HTR-8/SVneo (cell line): ENCODE data around the gene DNAH9.
"Not testable (repeated sequence)": the region's sequence is repeated elsewhere in the genome, so short reads cannot be mapped to it uniquely, and the experiment has no call there.

ENCODE experiments used
- DNase-seq: peaks from one replicate; pipeline ENCODE4 v3.0.0; 2011; ENCODE audit warnings: low spot score, mixed read lengths; ENCODE audit not compliant: insufficient read length
- FAIRE-seq: peaks from 2 replicates; lab custom pipeline; 2011; peaks lifted over from hg19 to GRCh38; lab: Jason Lieb, UNC

The DNAH9 gene

DNA sequence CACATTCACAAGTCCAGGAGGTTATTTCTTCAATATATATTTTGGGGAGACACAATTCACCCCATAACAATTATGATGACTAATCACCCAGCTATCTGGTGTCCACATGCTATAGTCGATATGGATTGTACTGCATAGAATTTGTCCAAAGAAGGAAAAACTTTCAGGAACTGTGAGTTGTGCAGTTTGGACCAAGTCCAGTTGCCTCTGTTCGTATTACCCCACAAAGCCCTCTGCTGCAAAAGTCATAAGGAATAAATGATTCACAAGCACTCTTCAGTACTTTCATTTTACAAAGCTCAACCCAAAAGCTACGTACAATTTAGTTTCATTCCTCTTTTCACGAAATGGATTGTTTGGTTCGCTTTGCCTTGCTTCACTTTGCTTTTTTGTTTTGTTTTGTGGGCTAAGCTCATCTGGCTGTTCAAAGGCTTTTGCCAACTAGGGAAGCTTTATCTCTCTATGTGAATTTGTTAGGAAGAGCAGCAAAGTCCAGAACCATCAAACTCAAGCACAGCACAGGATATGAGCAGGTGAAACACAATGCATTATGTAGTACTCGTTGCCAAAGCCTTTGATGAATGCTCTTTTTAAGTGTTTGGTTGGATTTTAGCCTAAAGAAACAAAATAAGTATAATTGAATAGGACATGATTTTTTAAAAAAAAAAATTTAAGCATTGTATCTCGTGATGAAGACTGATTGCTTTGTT, 300.4 kb downstream of the DNAH9 start:
- FAIRE-seq (no peak), DNase-seq (no peak)

DNA sequence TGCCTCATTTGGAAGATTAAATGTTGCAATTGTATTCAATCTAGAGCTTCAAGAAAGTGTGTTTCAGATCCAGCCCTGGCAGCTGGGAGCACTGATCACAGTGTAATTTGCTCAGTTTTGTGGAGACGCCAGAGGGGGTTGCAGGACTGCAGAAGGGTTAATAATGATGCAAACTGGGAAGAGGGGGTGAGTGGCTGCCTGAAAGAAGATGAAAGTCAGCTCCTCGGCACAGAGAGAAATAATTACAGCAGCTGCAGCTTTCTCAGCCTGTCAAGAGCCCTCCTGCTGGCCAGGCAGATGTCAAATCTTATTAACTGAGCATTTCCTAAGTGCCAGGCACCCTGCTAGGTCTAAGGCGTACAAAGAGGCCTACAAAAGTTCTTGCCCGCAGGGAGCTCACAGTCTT, 301.3 kb downstream of the DNAH9 start:
- DNase-seq (no peak), FAIRE-seq (no peak)

DNA sequence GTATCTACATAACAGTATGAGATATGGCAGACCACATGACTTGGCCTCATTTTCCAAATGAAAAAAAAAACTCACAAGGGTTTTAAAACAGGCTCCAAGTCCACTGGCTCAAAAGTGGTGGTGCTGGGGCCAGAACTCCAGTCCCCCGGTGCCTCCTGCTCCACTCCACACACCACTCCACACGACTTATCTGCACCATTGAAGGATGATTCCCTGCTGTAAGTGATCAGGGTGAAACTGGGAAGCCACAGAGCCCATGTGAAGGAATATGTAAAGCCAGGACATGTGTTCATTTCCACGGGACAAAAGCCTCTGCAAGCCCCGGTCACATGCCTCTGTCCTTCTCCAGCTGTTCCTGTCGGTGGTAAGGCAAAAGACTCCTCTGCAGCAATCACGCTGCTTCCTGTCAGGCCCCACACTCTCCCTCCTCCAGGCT, 301.8 kb downstream of the DNAH9 start:
- no peak for FAIRE-seq

DNA sequence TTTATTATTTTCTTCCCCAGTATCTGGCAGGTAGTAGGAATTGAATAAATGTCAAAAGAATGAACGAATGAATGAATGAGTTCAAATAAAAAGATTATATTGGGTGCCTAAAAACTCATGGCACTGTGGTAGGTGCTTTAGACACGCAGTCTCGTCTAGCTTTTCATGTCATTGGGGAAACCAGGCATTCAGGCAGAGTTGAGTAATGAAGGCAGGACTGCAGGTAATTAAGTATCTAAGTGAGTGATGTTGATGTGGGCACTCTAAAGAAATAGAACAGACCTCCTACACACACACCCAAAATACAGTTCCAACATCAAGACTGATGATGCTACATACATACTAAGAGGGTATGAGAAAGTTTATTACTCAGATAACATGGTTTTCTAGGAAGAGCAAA, 302.4 kb downstream of the DNAH9 start:
- no peak for FAIRE-seq
- no peak for DNase-seq

More for the DNA sequence above, 301.8 kb downstream of the DNAH9 start:
- no peak for DNase-seq

DNA sequence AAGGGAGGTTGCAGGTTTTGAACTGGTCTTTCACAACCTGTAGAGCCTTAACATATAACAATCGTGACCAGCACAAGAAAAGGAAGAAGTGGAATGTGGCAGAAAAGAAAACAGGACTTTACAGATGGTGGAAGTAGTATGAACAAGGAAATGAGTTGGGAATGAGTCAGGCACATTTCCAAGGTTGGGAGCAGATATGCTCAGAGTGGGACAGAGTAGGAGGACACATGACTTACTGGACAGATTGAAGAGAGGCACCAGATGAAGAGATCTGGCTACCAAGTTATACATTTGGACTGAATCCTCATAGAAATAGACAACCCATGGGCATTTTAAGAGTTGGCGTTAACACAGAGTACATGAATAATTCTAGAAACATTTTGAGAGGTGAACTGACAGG, 303.7 kb downstream of the DNAH9 start:
- FAIRE-seq (no peak), DNase-seq (no peak)

DNA sequence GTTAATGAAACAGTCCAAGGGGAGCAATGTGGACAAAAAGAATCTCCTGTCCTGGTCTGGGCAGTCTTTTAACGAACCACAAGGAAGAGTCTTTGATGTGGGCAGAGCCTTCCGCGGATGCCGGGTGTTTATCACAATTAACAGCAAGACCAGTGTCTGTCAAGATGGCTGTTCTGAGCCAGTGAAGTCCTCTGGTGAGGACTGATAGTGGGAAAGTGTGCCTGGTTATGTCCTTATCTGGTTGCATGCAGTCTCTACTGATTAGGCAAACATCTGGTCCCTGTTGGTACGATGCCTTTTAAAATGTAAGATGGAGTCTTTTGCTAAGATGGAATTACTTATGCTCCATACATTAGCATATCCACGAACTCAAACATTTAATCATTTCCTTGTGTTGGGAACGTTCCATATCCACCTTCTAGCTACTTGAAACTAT, 310.5 kb downstream of the DNAH9 start:
- no peak for FAIRE-seq
- DNase-seq, result no peak

DNA sequence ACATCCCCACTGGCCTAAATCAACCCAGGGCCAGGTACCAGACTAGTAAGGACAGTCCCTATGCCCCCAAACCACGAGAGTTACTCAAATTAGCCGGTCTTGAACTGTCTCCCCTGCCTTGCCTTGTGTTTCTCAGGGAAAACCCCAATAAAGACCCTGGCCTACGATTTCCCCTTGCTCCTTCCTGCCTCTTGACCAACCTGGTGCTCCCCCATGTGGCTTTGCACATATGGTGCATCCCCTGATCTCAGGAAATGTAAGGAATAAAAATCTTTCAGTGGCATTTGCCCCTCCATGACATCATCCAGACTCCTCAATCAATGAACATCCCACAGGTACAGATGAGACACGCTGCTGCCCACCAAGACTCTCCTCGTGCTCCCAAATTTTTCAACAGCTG, 311.1 kb downstream of the DNAH9 start:
- FAIRE-seq (no peak), DNase-seq (no peak)

DNA sequence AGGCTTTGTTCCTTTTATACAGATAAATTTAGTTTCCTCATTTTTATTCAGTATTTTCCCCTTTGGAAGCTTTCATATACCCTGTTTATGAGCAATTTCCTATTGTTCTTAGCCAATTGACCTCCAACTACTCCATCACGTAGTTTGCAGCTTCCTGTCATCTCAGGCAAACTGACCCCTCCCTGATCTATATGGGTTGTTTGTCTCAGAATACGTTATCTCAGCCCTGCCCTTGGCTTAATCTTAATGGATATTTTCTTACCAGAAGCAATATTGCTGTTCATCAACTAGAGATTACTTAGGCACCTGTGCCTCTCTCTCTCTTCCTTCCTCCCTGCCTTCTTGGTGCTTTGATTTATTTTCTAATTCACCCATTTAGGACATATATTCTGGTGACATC, 317.8 kb downstream of the DNAH9 start:
- DNase-seq, result no peak
- FAIRE-seq, result no peak

DNA sequence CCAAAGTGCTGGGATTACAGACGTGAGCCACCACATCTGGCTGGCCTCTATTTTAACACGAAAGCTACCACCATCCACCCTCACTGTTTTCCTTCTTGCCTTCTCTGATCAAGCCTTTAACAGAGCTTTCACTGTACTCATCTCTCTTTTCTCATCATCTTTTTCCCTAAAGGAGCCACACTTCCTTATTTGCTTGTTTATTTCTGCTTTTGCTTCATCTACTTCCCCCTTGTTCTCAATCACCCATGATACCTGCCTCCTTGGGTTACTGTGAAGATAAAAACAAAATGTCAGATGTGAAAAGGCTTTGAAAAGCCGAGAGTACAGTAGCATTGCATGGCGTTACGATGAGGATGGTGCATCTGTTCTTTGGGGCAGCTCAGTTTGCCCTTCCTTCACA, 319.1 kb downstream of the DNAH9 start:
- FAIRE-seq, result no peak
- no peak for DNase-seq

DNA sequence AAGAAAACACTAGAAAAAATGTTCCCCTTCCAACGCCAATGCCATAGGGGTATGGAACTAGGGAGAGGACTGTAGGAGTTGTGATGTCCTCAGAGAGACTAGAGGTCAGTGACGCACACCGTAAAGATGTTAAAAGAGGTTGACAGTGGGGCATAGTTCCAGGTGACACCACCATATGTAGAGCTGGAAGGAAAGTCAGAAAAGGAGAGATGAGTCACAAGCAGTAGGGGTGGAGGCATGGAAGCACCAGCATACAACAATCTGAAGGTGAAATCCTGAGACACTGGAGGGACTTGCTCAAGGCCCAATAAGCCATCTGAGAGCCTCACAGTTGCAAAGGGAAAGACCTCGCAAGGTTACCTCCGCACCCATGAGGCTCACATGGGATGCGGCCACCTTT, 323.0 kb downstream of the DNAH9 start:
- DNase-seq (no peak), FAIRE-seq (no peak)

DNA sequence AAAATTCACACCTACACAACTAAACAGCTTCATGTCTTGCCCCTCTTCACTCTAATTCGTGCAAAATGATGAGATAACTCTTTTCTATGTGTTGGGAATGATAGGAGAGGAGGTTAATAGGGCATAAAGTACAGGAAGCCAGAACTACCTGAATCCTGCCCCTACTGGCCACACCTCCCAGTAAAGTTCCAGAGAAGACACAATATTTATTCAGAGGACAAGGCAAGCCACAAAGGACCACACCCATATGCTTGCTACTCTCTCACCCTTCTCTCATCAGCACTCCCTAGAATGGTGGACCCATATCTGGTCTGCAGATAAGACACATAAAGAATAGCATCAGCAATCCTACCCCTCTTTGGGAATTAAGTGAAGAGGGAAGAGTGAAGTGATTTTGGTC, 324.4 kb downstream of the DNAH9 start:
- no peak for FAIRE-seq
- DNase-seq, result no peak

DNA sequence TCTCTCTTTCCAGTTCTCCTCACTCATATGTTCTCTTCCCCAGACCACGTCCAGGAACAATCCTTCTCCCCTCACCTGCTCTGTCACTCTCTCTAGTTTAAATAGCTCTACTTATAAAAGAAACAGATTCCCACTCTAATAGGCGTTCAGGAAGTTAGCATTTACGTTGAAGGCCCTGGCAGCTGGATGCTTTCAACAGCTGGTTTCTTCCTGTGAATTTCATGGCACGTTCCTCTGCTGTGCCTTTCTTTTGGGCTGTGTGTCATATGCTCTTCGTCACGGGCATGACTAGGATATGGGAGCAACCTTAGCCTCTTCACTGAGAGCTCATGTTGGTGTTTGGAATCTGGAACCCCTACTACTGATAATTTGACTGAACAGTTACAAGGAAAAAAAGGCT, 325.8 kb downstream of the DNAH9 start:
- FAIRE-seq (no peak), DNase-seq (no peak)

DNA sequence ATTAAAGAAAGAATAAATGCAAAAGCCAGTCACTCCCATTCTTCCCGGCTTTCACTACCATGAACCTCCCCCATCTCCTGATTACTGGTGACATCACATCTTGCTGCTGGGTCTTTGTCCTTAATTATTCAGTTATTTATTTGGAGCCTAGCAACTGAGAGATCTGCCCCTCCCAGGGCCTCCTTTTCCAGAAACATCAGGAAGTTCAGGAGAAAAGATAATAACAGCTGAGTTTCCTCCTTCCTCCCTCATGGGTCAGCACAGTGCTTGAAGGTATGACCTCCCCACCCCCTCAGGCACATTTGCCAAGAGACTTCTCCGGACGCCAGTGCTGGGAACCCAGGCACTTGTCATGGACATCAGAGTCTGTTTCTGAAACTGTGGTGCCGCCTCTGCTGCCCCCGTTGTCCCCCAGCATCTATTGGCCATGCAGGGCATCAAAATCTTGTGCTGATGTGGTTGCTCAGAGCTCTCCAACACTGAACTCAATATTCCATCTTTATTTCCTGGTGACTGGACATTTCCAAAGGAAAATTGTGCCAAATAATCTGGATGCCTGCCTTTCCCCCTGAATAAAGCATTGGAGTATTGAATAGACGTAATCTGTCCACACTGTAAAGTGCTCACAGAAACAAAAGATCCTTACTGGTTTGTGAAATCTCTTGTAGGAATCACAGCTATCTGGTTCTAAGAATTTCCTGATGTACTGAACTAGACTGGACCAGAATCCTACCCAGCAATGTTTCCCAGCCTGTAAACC, 327.2 kb downstream of the DNAH9 start:
- no peak for FAIRE-seq

DNA sequence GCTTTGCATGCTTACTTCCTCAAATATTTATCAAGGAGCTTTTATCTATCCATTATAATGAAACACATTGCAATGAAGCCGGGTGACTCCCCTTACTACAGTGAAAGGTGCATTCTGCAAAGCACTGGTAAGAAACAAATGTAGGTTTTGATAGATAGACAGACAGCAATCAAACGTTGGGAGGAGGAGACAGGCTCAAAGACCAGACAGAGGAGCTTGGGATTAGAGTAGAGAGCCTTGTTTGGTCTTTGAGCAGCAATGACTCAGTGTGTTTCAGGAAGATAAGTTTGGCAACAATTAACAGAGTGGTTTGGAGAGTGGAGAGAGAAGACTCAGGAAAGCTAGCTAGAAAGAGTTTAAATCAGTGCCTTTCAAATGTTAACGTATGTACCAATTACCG, 330.2 kb downstream of the DNAH9 start:
- DNase-seq, result no peak
- FAIRE-seq, result no peak

More for the DNA sequence above, 327.2 kb downstream of the DNAH9 start:
- DNase-seq, result no peak

DNA sequence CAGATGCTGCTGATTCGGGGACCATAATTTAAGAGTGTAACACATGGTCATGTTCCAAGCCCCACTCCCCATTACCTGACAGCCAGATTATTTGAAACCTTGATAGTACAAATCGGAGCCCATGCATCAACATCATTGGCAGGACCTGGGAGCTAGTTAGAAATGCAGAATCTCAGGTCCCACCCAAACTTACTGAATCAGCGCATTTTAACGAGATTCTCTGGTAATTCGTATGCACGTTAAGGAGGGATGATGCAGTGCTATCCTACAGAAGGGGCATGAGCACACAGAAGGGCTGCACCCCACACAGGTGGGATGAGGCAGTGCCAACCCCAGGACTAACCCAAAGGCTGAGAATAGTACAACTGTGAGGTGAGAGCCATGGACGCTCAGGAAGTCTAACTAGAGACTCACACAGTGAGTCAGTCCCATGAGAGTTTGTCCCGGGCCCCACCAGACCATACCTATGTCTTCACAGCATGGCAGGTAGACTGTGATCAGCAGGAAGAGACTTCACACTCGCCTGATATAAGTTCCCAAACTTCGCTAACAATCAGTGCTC, 334.1 kb downstream of the DNAH9 start:
- DNase-seq, result no peak
- FAIRE-seq, result no peak

DNA sequence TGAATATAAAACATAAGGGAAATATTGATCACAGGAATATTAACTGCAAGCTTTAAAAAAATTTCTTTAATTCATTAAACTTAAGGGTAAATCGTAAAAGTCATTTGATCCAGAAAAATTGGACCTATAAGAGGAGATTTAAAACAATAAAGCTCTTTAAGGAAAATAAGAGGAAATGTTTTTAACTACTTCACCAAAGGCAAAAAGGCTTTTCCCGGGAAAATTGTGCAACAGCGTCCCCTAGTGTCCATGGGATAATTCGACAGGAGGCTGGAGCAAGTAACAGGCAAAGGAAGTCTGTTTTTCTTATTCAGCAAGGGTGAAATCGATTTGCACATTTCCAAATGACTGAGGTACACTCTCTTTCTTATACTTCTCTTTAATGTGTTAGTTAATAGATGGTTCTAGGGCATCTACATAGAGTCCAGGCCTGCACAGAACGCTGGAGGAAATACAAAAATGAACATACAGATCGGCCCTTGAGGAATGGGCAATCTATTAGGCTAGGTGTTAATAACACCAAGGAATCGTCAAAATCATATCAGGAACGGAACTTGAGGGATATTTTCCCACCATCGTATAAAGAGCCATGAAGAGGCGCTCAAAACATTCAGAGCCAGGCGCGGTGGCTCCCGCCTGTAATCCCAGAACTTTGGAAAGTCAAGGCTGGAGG, 337.6 kb downstream of the DNAH9 start:
- no peak for FAIRE-seq
- DNase-seq, result peak; percentile 23

DNA sequence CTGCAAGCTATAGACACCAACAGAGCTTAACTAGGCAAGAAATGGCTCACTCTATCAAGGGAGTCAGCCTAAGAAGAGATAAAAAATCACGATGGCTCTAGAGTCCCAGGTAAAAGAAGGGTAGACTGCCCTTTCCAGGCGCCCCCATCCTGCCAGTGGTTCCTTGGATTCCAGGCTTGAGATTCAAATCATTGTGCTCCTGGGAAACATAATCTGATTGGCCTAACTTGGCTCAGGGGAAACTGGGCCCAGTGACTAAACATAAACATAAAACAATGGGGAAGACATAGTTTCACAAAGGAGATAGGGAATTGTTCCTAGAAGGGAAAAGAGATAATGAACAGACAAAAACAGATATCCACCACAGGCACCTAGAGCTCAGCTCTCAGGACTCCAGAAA, 342.6 kb downstream of the DNAH9 start:
- DNase-seq, result no peak
- no peak for FAIRE-seq

DNA sequence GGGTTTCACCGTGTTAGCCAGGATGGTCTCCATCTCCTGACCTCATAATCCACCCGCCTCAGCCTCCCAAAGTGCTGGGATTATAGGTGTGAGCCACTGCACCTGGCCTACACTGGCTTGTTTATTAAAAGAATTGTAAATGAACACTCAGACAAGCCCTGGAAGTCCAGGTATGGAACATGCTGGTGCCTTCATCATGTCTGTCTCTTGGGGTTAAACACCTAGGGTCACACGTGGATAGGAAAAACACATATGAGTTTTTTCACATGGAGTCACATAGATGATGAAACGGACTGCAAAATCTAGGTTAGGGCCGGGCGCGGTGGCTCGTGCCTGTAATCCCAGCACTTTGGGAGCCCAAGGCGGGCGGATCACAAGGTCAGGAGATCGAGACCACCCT, 344.8 kb downstream of the DNAH9 start:
- DNase-seq, FAIRE-seq: not testable (repeated sequence)

DNA sequence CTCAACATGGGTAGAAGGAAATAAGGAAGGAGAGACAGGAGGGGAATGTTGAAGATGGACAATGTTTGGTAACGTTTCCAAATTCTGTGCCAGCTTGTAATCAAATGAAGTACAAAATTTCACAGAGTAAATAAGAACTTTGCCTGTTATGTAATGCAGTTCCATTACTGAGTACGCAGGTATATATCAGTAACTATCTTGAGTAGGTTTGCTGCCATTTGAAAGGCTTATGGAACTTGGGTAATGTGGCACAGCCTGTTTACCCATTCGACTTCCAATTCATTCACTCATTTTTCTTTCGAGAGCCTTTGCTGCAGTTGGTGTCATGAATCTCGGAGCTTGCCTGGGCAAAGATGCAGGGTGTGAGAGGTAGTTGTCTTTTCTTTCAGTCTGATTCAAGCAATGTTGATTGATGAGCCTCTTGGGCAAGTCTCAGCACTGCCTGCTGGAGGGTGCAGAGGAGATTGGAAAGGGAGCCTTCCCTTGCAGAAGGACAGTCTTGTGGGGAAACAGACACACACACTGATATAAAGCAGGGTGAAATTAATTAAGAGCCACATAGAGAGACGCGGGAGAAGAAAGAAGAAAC, 345.6 kb downstream of the DNAH9 start:
- no peak for DNase-seq
- FAIRE-seq, result no peak

DNA sequence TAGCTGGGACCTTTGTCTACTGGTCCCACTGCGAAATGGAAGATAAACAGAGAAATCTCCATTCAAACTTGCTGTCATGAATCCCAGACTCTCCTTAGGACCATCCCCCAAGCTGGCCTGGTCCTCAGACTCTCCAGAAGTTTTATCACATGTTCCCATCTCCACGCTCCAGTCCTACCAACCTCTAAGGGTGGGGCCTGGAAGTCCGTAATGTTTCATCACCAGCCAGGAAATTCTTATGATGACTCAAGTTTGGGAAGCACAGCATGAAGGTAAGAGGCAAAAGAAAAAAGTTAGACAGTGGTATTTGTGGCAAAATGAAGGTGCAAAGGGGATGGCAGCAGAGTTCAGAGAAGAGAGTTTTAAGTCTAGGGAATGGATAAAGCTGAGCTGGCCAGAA, 346.3 kb downstream of the DNAH9 start:
- DNase-seq (no peak), FAIRE-seq (no peak)
